A673 (cell line): ENCODE data around the gene HMG20B.

ENCODE experiments used
- EZH2 ChIP-seq: fragments of 200-600 bp; sonication (generic); IDR thresholded peaks from 2 replicates; pipeline ENCODE4 v1.6.1; 2017; ENCODE audit warnings: borderline replicate concordance, low read depth, mild to moderate bottlenecking, mixed read lengths, antibody characterized with exemption, low read length; ENCODE audit not compliant: poor library complexity, severe bottlenecking
- TF ChIP-seq, protein P1 (sequence below): fragments of 300-800, 200-600 bp; sonication (generic); conservative IDR thresholded peaks from 2 replicates; pipeline ENCODE4 v1.5.1; 2017; ENCODE audit warnings: low read depth, mild to moderate bottlenecking, antibody characterized with exemption, low read length, moderate library complexity, mixed read lengths

DNA sequence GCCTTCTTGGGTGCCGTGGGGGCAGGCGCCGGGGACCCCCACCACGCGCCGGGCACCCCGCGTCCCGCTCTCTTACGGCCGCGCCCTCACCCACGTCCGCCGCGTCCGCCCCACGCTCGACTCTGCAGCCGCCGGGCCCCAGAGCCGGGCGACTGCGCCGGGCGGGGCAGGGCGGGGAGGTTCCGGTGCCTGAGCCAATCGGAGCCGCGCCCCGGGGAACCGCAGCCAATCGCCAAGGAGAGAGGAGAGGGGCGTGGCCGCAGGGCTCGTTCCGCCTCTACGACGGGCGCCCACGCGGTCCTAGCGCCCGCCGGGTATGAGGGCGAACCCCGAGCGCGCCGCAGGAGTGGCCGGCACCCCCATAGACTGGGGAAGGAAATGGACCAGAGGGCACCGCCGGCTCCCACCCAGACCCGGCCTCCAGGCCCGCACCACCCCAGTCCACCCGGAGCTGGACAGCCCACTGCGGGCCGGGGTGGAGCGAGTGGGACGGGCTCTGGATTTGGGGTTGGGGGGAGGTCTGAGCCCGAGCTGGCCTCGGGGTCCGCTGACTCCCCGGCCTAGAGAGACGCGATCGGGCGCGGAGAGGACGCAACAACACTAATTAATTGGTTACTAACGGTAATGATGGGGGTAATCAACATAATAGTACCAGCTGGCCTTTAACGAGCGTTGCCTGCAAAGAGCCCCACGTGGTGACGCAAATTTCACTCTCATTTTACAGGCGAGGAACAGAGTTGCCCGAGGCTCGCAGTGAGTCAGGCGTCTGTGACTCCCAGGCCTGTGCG, 15.1 kb upstream of the HMG20B start, which contains the start of gene MFSD12:
- TF ChIP-seq, protein P1, sequence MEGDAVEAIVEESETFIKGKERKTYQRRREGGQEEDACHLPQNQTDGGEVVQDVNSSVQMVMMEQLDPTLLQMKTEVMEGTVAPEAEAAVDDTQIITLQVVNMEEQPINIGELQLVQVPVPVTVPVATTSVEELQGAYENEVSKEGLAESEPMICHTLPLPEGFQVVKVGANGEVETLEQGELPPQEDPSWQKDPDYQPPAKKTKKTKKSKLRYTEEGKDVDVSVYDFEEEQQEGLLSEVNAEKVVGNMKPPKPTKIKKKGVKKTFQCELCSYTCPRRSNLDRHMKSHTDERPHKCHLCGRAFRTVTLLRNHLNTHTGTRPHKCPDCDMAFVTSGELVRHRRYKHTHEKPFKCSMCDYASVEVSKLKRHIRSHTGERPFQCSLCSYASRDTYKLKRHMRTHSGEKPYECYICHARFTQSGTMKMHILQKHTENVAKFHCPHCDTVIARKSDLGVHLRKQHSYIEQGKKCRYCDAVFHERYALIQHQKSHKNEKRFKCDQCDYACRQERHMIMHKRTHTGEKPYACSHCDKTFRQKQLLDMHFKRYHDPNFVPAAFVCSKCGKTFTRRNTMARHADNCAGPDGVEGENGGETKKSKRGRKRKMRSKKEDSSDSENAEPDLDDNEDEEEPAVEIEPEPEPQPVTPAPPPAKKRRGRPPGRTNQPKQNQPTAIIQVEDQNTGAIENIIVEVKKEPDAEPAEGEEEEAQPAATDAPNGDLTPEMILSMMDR = no peak
- TF ChIP-seq EZH2 = no peak
